ENCODE results near the gene ISCA2.

DNA sequence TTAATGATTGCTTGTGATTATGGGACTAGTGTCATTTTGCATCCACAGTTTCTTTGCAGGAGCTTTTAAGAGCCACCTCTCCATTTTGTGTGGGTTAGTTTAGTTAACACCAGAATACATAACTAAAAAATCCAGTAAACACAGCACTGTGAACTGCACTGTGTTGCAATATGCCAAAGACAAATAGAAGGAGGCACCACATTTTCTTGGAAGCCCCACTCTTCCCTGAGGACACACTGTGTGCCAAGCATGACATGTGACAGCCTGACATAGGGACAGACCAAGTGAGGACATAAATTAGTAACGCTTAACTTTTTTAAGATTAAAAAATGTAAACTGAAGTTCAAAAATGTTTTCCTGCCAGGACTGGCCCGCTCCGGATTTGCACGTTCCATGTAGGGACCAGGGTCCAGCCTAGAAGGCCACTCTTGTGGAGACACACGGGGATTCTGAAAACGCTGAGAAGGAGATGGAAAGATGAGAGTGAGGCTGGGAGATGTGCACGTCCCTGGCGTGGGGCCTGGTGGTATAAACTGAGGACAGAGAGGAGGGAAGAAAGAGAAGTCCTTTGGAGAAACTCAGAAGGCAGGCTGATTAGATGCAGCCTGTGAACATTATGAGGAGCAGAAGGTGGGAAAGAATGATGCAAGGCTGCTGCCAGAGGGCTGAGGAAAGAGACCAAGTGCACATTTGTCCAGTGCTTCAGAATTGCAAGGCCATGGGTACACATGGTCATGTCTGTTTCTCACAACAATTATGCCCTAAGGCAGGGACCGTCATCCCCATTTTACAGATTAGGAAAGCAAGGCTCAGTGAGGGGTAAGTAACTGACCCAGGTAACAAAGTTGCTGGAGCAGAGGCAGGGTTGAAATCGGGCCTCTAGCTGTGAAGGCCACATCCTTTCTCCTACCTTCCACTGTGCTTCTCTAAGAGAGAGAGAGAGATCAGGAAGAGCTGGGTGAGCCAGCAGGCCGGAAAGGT, 45.1 kb downstream of the ISCA2 start:
- TF ChIP-seq TARDBP (IDR thresholded peaks at IDR 0.05) (no peak), SUZ12 (IDR thresholded peaks at IDR 0.05) (no peak)
- TF ChIP-seq, protein P1, sequence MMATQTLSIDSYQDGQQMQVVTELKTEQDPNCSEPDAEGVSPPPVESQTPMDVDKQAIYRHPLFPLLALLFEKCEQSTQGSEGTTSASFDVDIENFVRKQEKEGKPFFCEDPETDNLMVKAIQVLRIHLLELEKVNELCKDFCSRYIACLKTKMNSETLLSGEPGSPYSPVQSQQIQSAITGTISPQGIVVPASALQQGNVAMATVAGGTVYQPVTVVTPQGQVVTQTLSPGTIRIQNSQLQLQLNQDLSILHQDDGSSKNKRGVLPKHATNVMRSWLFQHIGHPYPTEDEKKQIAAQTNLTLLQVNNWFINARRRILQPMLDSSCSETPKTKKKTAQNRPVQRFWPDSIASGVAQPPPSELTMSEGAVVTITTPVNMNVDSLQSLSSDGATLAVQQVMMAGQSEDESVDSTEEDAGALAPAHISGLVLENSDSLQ (IDR thresholded peaks at IDR 0.05), result no peak

Data from HEK293T (cell line).